HG03571 (cell line): ENCODE measurements around the gene RIPK4.

ENCODE experiments used
- ATAC-seq: cut with Tn5 transposase; IDR thresholded peaks from one replicate; pipeline ENCODE4 v1.9.1; 2021; ENCODE audit not compliant: unreplicated experiment

Gene RIPK4

GRCh38 chr21:41766883-41767605 is at the start of gene RIPK4:
Gene RIPK4 (minus strand): TSS chr21:41767052. CDS start chr21:41767041, 11 bp downstream.
- ATAC-seq = no peak

- no peak for ATAC-seq
Measured at GRCh38 chr21:41815652-41816582, 49.1 kb upstream of the RIPK4 start.

DNA sequence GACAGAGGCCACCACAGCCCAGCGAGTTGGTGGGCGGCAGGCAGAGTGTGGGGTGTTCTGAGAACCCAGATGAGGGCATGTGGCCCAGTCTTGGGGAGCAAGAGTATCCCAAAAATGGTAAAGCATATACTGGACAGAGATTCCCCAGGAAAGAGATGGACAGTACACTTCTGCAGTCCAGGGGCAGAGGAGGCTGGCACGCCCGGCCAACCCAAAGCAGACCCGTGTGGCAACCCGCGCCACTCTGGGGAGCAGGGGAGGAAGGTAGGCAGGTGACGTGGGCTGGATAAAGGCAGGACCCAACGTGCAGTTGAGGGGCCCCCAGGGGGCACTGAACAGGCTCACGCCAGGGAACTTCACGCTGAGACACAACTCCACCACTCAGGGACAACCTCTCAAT is 46.4 kb upstream of the RIPK4 start:
- ATAC-seq = no peak

DNA sequence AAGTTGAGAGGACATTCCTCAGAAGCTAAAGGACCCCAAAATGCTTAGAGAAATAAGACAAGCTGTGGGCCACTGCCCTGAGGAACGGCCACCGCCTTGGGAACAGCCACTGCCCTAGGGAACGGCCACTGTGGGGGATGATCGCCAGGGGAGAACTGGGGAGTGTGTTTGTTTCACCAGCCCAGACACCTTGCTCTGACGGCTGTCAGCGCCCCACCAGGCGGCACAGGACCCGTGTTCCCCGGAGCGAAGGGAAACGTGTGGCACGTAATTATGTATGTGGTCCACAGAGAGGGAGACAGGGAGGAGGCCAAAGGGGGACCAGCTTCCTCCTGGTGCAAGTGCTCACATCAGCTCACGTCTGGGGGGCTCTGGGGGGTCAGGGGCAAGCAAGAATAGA is 45.8 kb upstream of the RIPK4 start:
- ATAC-seq = no peak

DNA sequence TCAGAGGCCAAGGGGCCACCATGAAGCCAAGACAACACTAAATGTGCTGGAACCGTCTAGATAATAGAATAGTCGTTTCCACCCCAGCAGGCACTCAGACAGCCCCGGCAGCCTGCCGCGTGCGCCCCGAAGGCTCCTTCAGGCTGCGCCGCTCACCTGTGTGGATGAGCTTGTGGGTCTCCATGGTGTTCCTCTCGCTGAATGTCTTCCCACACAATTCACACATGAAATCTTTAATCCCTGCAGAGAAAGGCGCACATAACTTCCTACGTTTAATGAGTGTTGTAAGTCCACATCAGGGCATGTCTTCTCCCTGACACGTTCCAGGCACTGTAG is 43.7 kb upstream of the RIPK4 start:
- no peak for ATAC-seq

GRCh38 chr21:41809891-41810596 is 43.2 kb upstream of the RIPK4 start:
- ATAC-seq = no peak

DNA sequence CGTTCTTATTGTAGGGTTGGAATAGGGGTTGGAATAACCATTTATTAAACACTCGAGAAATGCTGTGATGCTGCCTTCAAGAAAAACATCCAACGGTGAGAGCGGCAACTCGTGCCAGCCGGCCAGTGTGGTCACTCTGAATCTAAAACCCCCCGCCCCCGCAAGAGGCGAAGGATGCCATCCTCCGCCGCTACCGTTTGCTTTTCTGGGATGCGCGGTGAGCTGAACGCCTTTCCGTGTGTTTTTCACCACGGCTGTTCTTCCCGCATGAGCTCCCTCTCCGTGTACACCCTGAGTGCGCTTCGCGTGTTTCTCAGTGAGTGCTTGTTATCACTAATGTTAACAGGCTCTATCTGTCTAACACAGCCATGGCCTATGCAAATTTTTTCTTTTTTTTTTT is 42.0 kb upstream of the RIPK4 start:
- ATAC-seq = no peak

DNA sequence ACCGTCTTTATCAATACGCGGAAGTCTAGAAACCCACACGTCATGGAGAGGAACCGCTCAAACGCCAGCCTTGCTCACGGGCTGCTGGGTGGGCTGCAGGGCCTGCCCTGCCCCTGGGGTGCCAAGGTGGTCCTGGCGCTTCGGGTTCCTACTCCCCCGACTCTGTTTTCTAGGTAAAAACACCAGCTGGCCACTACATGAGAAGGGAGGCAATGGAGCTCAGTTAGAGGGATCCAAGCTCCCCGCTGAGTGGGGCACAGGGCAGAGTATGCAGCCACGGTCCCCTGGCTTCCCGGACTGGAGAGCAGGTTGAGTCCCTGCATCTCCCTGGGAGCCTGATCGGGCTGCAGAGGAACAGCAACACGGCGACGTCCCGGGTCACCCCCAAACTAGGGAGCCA is 41.2 kb upstream of the RIPK4 start:
- ATAC-seq = no peak

DNA sequence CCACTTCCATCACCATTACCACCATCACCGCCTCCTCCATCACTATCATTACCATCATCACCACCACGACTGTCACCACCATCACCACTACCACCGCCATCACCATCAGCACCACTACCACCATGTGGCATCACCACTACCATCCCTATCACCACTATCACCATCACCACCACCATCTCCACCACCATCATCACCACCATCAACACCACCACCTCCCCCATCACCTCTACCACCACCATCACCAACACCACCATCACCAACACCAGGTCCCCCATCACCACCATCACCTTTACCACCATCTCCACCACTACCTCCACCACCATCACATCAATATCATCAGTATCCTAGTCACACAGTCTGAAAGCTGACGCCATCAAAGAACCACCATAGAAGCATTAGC is 39.9 kb upstream of the RIPK4 start:
- no peak for ATAC-seq

GRCh38 chr21:41805643-41806042 is 38.8 kb upstream of the RIPK4 start:
- ATAC-seq = no peak

DNA sequence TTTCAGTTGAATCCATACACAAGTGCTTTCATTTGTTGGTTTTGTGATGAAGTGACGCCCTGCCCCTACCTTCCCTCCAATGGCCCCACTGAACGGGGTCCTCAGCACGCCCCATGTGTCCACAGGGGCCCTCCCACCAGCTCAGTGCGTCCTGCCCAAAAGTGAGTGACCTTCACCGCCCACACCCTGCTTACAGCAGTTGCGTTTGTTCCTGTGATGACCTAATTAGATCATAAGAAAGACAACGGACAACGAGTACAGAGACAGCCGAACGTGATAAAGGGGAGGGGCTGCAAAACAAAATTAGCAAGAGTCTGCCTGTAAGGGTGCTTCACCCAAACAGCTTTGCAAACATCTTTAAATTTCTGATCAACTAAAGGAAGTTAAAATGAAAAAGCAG is 38.2 kb upstream of the RIPK4 start:
- no peak for ATAC-seq

DNA sequence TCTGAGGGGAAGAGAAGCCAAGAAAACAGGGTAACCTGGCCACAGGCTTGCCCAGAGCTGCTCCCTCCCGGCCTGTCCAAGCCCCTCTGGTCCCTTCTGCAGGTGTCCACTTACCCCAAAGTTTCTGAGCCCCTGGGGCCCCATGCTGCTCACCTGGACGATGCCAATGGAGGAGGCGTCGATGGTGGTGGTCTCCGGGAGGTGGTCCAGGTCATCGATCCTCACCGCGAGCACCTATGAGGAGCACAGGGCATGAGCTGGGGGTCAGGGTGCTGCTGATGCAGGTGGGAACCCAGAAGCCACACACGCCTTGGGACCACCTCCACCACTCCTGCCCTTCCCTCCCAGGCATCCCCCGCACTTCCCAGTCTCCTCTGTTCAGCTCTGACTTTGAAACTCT is 37.5 kb upstream of the RIPK4 start:
- no peak for ATAC-seq

- ATAC-seq = no peak
Measured at GRCh38 chr21:41803316-41803715, 36.5 kb upstream of the RIPK4 start.

DNA sequence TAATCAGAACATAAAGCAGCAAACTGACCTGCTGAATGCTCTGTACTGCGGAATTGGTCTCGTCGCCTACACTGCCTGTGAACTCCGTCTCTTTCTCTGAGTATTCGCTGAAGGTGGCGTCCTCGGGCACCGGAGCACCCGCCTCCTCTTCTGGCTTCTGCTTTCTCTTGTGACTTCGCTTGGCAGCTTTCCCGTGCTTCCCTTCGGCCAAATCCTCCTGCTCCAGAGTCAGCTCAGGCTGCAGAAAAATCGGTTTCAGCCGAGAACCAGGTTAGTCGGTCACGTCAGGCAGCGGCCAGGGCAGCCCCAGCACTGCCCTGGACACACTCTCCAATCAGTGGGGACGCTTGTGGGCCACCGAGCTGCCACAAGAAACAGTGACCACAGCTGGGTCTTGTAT is 35.8 kb upstream of the RIPK4 start:
- ATAC-seq = no peak

DNA sequence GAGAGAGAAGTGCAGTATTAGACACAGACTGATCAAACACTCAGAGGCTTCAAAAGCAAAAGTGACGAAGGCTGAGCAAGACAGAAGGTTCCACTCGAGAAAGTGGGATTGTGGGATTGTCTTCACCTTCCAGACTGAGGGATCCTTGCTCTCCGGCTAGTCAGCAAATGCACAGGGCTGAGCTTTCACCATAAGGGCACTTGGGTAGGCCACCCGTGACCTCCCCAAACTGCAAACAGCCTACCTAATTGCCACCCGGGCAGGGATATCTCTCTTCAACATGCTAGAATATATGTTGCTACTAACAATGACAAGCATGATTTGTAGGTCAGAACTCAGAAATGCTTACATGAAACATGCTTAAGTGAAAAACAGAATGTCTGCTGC is 35.3 kb upstream of the RIPK4 start:
- no peak for ATAC-seq

- no peak for ATAC-seq
Measured at GRCh38 chr21:41801321-41802197, 34.7 kb upstream of the RIPK4 start.

- ATAC-seq = no peak
Measured at GRCh38 chr21:41800425-41801320, 33.8 kb upstream of the RIPK4 start.

DNA sequence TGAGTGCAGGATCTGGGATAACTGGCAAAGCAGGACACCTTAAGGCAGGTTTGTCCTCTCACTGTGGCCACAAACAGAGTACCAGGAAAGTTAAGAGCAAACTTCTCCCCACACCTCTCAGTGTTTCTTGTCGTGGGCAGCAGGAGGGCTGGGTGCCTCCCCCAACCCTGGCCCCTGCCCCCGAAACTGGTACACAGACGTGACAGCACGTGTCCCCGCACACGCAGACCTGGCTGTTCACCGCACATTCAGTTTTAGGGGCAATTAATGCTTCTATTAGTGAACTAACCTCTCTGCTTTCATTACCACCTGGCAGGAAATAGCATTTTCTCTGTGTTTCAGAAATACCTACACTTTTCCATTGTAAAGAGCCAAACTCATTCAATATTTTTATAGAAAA is 32.9 kb upstream of the RIPK4 start:
- no peak for ATAC-seq

- no peak for ATAC-seq
Measured at GRCh38 chr21:41798326-41798725, 31.5 kb upstream of the RIPK4 start.
